Stimulated activated CD8-positive, alpha-beta memory T cell treated with anti-CD3 and anti-CD28 coated beads, Interleukin-7, amount 100 ng/mL, for 4 hours (primary cell): ENCODE measurements around the gene FBP2.
"Not testable (repeated sequence)": the region's sequence is repeated elsewhere in the genome, so short reads cannot be mapped to it uniquely, and the experiment has no call there.

Experiments used
- DNase-seq, 2 donors: peaks; one replicate each; pipeline ENCODE4 v3.0.0-alpha.2; 2020; ENCODE audit warnings: low read depth in 2 of 2

Gene FBP2

DNA sequence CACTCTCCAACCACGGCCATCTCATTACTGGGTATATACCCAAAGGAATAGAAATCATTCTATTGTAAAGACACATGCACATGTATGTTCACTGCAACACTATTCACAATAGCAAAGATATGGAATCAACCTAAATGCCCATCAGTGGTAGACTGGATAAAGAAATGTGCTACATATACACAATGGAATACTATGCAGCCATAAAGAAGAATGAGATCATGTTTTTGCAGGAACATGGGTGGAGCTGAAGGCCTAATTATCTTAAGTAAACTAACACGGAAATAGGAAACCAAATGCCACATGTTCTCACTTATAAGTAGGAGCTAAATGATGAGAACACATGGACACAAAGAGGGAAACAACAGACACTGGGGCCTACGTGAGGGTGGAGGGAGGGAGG is 29.3 kb downstream of the FBP2 start:
- not testable (repeated sequence) for DNase-seq

- no peak for DNase-seq
Measured at GRCh38 chr9:94563548-94563947, 30.1 kb downstream of the FBP2 start.

DNA sequence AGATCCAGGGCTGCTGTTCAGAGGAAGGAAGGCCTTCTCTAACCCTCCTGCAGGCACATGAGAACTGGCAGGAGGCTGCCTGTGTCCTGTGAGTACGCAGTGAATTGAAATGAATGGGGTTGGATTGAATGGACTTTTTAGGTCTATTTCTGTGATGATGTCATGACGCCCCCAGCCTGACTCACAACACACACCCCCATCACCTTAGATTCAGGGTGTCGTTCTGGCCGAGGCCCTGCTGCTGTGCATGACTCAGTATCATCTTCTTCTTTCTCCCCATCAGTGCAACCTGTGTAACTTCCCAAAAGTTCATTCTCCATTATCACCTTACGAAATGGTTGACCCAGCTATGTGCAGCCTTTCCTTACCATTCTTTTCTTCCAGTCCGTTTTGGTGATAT is 33.4 kb downstream of the FBP2 start:
- no peak for DNase-seq

GRCh38 chr9:94557376-94557775 is 36.2 kb downstream of the FBP2 start:
- DNase-seq = no peak

DNA sequence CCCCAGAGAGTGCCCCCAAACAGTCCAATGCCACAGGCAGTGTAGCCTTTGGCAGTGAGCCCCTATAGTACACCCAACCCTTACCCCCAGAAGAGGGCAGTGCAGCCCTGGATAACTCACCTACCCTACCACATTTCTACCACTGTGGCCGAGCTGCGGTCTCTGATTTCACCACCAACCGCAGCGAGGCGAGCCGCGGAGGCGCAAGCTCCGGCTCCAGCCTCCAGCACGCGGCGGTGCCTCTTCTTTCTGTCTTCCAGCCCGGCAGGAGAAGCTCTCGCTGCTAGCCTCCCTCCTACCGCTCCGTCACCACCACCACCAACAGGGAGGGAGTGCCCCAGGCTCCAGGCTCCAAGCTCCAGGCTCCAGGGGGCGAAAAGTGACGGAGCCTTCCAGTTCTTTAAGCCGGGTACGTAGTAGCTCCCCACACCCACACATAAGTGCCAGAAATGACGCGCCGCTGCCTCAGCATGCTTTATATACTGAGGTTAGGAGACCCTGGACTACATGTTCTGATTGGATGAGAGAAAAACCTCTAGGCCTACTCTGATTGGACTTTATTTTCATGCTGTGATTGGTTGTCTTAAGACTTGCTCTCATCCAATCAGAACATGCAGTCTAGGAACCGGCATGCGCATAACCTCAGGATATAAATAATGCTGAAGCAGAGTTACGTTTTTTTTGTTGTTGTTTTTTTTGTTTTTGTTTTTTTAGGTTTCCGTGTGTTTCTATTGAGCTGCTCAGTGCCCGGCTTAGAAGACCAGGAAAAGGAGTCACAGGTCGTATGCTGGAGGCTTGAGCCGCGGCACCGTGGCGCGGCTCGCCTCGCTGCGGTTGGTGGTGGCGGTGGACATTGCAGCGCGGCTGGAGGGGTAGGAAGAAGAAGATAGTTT is 38.9 kb downstream of the FBP2 start, which contains the start of gene PCAT7:
Gene PCAT7 (plus strand): TSS at position 645 of the 893 bp plus-strand sequence.
- no peak for DNase-seq

DNA sequence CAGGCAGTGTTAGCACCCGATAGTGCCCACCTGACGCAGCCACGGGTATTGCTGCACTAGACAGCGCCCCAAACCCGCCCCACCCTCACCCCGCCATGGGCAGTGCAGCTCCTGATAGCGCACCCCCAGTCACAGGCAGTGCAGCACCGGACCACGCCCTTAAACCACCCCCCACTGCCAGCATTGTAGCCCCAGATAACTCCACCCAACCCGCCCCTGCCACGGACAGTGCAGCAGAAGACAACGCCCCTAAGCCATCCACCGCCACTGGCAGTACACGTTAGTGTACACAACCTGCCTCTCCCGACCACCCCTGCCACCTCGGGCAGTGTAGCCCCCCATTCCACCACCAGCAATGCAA is 39.6 kb downstream of the FBP2 start:
- DNase-seq = no peak

DNA sequence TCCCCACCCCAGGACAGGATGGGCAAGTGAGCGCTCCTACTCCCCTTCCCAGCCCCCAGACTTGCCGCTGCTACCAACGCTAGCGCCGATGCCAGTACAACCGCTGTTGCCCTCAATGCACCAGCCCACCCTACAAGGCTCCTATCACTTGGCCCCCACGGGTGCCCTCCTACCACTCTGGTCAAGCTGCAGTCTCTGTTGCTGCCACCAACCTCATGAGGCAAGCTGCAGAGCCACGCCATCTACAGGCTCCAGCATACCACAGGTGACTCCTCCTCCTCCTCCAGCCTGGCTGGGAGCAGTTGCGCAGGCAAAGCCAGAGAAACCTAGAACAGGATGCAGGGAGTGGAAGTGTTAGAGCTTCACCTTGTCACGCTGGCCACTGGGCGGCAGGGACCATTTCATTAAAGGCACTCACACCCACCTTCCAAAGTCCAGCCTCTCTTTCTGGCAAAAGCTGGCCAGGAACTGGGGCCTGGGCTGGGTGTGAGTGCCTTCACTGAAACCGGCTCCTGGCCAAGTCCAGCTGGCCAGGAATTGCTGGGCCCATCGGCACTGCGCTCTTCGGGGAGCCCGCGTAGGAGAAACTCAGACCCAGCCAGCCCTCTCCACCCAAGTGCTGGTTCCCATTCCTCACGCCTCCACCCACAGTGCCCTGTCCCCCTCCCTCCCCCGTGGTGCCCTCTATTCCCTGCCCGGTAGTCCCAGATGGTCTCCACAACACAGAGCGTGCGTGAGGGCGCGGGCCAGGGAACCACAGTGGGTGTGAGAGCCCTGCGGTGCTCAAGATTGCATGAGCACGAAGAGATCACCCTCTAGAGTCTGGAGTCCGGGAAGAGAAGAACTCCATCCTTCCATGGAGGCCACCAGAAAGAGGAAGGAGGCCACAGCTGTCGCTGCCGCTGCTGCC is 40.3 kb downstream of the FBP2 start:
- DNase-seq = no peak

GRCh38 chr9:94545940-94546339 is 47.7 kb downstream of the FBP2 start:
- DNase-seq = no peak

DNA sequence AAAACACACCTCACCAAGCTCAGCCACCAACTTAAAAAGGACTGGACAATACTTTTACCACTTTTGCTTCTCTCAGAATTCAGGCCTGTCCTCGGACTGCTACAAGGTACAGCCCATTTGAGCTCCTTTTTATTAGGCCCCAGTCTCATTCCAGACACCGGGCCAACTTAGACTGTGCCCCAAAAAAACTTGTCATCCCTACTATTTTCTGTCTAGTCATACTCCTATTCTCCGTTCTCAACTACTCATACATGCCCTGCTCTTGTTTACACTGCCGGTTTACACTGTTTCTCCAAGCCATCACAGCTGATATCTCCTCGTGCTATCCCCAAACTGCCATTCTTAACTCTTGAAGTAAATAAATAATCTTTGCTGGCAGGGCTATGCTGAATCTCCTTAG is 49.3 kb downstream of the FBP2 start:
- not testable (repeated sequence) for DNase-seq

GRCh38 chr9:94538908-94539307 is 54.7 kb downstream of the FBP2 start:
- DNase-seq = no peak

- no peak for DNase-seq
Measured at GRCh38 chr9:94534901-94535300, 58.7 kb downstream of the FBP2 start.

GRCh38 chr9:94533601-94534000 is 60.0 kb downstream of the FBP2 start:
- DNase-seq = no peak

- DNase-seq = no peak
Measured at GRCh38 chr9:94533155-94533554, 60.5 kb downstream of the FBP2 start.

DNA sequence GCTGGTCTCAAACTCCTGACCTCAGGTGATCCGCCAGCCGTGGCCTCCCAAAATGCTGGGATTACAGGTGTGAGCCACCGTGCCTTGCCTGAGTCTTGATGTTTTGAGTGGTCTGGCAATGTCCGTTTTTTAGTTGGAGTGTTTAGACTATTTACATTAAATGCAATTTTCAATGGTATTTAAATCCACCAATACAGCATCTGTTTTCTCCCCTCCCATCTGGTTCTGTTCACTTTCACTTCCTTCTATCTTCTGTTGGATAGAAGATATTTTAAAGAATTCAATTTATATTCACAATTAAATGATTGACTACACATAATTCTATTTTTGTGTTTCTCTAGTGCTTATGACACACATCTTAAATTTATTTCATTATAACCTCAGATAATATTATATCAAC is 64.7 kb downstream of the FBP2 start:
- no peak for DNase-seq

DNA sequence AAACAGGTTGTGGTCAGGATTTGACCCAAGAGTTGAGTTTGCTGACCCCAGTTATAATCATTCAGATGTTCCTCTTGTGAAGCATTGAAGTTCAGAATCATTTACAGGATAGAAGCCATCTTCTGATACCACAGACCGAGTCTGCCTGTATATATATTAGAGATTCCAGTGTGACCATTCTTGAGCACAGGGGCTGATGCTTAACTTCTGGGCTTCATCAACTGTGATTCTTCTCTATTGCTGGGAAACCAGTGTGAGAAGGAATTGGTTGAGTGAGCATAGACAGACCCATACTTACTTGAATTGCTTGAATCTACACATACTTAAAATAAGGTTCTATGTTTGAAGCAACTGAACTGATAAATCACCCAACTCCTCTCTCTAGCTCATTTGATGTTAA is 66.7 kb downstream of the FBP2 start:
- no peak for DNase-seq

DNA sequence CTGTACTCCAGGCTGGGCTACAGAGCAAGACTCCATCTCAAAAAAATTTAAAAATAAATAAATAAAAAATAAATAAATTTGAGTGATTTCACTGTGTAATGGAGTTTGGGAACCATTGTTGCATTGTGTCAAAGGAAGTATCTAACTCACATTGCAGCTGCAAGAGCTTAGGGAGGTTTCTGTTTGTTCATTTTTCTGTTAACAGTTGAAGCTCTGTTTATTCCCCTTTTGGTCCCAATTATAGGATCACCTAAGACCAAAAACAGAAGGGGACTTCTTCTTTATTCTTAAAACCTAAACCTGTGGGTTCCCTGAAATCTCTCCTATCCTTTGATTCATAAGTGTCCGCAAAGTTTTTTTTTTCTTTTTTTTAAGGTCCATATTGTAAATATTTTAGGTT is 67.4 kb downstream of the FBP2 start:
- no peak for DNase-seq

GRCh38 chr9:94525396-94526035 is 68.1 kb downstream of the FBP2 start:
- no peak for DNase-seq

- DNase-seq = no peak
Measured at GRCh38 chr9:94517254-94517653, 76.4 kb downstream of the FBP2 start.

- no peak for DNase-seq
Measured at GRCh38 chr9:94514722-94515121, 78.9 kb downstream of the FBP2 start.

DNA sequence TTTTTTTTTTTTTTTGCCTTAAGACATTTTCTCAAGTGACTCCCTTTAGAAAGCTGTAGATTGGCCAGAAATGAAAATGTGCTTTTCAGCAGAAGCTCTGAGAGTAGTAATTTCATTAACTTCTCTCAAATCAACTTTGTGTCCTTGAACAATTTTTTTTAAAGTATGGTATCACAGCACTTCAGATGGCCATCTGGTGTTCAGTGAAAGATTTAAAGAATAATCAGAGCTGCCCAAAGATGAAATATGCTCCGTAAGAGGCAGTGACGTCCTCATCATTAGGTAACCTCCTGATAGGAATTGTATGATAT is 81.7 kb downstream of the FBP2 start:
- no peak for DNase-seq

DNA sequence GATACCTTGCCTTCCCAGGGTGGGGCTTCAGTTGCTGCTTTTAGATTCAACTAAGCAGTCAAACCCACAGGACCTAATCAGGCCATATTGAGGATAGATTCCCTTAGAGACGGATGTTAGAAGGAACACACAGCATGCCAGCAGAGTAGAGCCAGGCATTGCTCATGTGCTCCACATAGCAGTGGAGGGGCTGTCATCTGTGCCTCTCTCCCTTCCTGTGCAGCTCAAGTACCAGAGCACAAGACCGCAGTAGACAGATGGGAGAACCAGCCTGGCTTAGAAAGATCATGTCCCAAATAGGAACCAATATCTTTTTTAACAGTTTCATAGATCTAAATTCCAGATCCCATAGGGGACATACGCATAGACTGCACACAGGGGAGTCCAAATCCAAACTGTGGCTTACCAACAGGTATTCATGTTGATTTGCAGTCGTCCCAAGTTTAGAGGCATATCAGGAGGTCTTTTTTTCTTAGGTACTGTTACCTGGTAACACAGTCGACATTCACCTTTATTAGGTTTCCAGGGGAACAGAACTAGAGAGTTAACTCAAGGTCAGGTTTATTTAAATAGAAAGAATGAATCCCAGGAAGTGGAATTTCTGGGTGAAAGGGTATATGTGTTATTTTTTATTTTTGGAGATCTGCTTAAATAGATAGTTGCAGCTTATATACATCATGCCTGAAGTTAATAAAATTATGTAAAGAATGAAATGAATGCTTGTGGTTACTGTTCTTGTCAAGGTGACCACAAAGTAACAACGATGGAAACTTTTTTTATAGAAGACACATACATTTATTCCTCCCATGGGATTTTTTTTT is 82.3 kb downstream of the FBP2 start:
- DNase-seq = no peak
